ENCODE results near the gene TCEANC.

GRCh38 chrX:13669246-13669737, 16.4 kb downstream of the TCEANC start:
- no peak for TF ChIP-seq POLR2AphosphoS5 (IDR thresholded peaks at IDR 0.05; ENCODE audit: borderline replicate concordance, low read depth, low read length)
- TF ChIP-seq EZH2 (IDR thresholded peaks at IDR 0.05) = no peak
- TF ChIP-seq FOXP2 (optimal IDR thresholded peaks at IDR 0.05; ENCODE audit: control extremely low read depth, extremely low read length, insufficient read depth) = no peak

Measured in SK-N-MC (cell line).